Naive thymus-derived CD4-positive, alpha-beta T cell (primary cell): Measurements from ENCODE around the gene MAPK14. TPM values are rescaled to one million over a fixed set of nuclear protein-coding genes. Genes with fewer than 3 reads are reported as not detected.

Source experiments
- ATAC-seq: fragments of 150-1000 bp; cut with Tn5 transposase; 2 replicates; pipeline ENCODE4 v1.10.0; 2021; ENCODE audit warnings: mild to moderate bottlenecking, moderate library complexity
- CTCF ChIA-PET: fragments of 350-600 bp; sonication (Branson Sonifier 250); formaldehyde crosslinking; loops from one replicate; lab custom pipeline; 2021; ENCODE audit warnings: antibody characterized with exemption; lab: Charles Lee
- POLR2A ChIA-PET: fragments of 350-600 bp; sonication (Branson Sonifier 250); formaldehyde crosslinking; loops from one replicate; lab custom pipeline; 2021; ENCODE audit warnings: antibody characterized with exemption, inconsistent platforms; lab: Charles Lee
- DNase-seq, 9 donors: peaks; one replicate each; pipeline versions ENCODE4 v3.0.0 to v3.0.0-alpha.2; 2020 to 2022; ENCODE audit warnings: mixed read lengths in 1 of 9
- H3K27ac ChIP-seq: one replicate; pipeline ENCODE4 v1.7.0; 2013; ENCODE audit warnings: mild to moderate bottlenecking, low read depth, low read length, moderate library complexity
- H3K27me3 ChIP-seq, 2 donors: one replicate each; pipeline ENCODE4 v1.7.0; 2013; ENCODE audit warnings: low read length in 2 of 2, mild to moderate bottlenecking in 2 of 2, moderate library complexity in 2 of 2; ENCODE audit not compliant: control insufficient read depth in 2 of 2, insufficient read depth in 2 of 2
- H3K36me3 ChIP-seq, 3 experiments: 1 replicate in 2 of 3; 2 replicates in 1 of 3; pipeline ENCODE4 v1.7.0; 2013; ENCODE audit warnings: low read length in 3 of 3, mild to moderate bottlenecking in 3 of 3, moderate library complexity in 1 of 3; ENCODE audit not compliant: insufficient read depth in 3 of 3, control insufficient read depth in 2 of 3
- H3K4me1 ChIP-seq, 2 donors: one replicate each; pipeline ENCODE4 v1.7.0; 2013; ENCODE audit warnings: low read length in 2 of 2, mild to moderate bottlenecking in 2 of 2, moderate library complexity in 1 of 2; ENCODE audit not compliant: control insufficient read depth in 2 of 2, insufficient read depth in 2 of 2
- H3K4me3 ChIP-seq: 2 replicates; pipeline ENCODE4 v1.7.0; 2013; ENCODE audit warnings: mild to moderate bottlenecking, low read length
- H3K9me3 ChIP-seq, 3 experiments: 1 replicate in 2 of 3; 2 replicates in 1 of 3; pipeline ENCODE4 v1.7.0; 2013; ENCODE audit warnings: low read length in 3 of 3; ENCODE audit not compliant: control insufficient read depth in 2 of 3
- H3K27ac Mint-ChIP-seq, 9 donors: one replicate each; pipeline ENCODE4 v1.8.0; 2020 to 2022; ENCODE audit warnings: mixed read lengths in 9 of 9, mild to moderate bottlenecking in 8 of 9, moderate library complexity in 5 of 9, inconsistent platforms in 2 of 9
- H3K27me3 Mint-ChIP-seq, 5 donors: one replicate each; pipeline ENCODE4 v1.8.0; 2021 to 2022; ENCODE audit warnings: mixed read lengths in 5 of 5, mild to moderate bottlenecking in 1 of 5
- H3K36me3 Mint-ChIP-seq, 5 donors: one replicate each; pipeline ENCODE4 v1.8.0; 2020 to 2022; ENCODE audit warnings: mixed read lengths in 5 of 5, mild to moderate bottlenecking in 3 of 5, inconsistent platforms in 1 of 5
- H3K4me1 Mint-ChIP-seq, 7 donors: one replicate each; pipeline ENCODE4 v1.8.0; 2020 to 2022; ENCODE audit warnings: mixed read lengths in 7 of 7, mild to moderate bottlenecking in 3 of 7, inconsistent platforms in 1 of 7
- H3K4me3 Mint-ChIP-seq, 10 donors: one replicate each; pipeline ENCODE4 v1.8.0; 2020 to 2022; ENCODE audit warnings: mild to moderate bottlenecking in 10 of 10, mixed read lengths in 10 of 10, moderate library complexity in 6 of 10, inconsistent platforms in 2 of 10
- H3K9me3 Mint-ChIP-seq, 11 donors: one replicate each; pipeline ENCODE4 v1.8.0; 2020 to 2022; ENCODE audit warnings: mixed read lengths in 11 of 11, mild to moderate bottlenecking in 4 of 11, inconsistent platforms in 1 of 11, moderate library complexity in 1 of 11
- intact Hi-C, 2 donors: fragments of 100-400 bp; cut with micrococcal nuclease; formaldehyde crosslinking; loops; one replicate each; pipeline ENCODE4 v1.15.1; 2023
- polyA plus RNA-seq, 2 donors: library from polyadenylated mRNA; unstranded; fragments of 300-500 nt; fragmentation: Illumina TruSeq; gene quantifications; one replicate each; pipeline ENCODE4 v1.2.3, GENCODE V29; 2021
- total RNA-seq, 6 experiments: library from RNA in 5 of 6; stranded (reverse) in 5 of 6; gene quantifications; 1 replicate in 5 of 6; 2 replicates in 1 of 6; pipeline ENCODE4 v1.2.3 and lab custom pipeline; 2021 to 2026

The MAPK14 gene
- total and polyA plus RNA-seq, 7 experiments from 2014 or later, result 43.2 to 81.0 (median 60.5) TPM

GRCh38 chr6:36120979-36121786 lies 93.6 kb downstream of the MAPK14 start:
- peaks cover 0 to 2% (median 0%) of the 10 kb centered on the region in 11 donors for H3K9me3 Mint-ChIP-seq
- ChIA-PET CTCF (interaction anchor here (0.8 to 6.3 kb wide), 13 partner anchors 9 to 665 kb away, joined by 3 to 53 read pairs (median 6); partner anchors contain the start of genes MAPK13 and MAPK14), POLR2A (interaction anchor here (0.6 to 3.8 kb wide), 22 partner anchors 8 to 198 kb away, joined by 3 to 53 read pairs (median 5); partner anchors contain the start of genes MAPK13 and MAPK14)
- no peaks in the 10 kb centered on the region for H3K27me3 ChIP-seq
- DNase-seq (peak in 7 of 9 donors; percentile 25 to 56 (median 37)), ATAC-seq (peak; percentile 51)
- peaks cover 76 to 88% of the 10 kb centered on the region in 2 donors for H3K4me1 ChIP-seq
- H3K36me3 Mint-ChIP-seq, result peaks cover 0 to 30% (median 6%) of the 10 kb centered on the region in 5 donors
- H3K27me3 Mint-ChIP-seq, result no peaks in the 10 kb centered on the region
- no peaks in the 10 kb centered on the region for H3K36me3 ChIP-seq
- H3K27ac ChIP-seq, result peak overlapping the region; percentile 90
- peak overlapping the region; percentile 65 for H3K4me3 ChIP-seq
- peaks cover 69 to 100% (median 96%) of the 10 kb centered on the region in 7 donors for H3K4me1 Mint-ChIP-seq
- peak overlapping the region; percentile 73 to 99 (median 91) for H3K4me3 Mint-ChIP-seq
- intact Hi-C loops, result loop anchor here (1.0 to 10.0 kb wide), 11 partner anchors 10 to 1729 kb away; partner anchors contain the start of genes MAPK14 (in 2 of the 2), NUDT3 (in 1 of the 2), SRPK1 (in 1 of the 2) and SRSF3 (in 1 of the 2)
- peak overlapping the region; percentile 94 to 100 (median 99) for H3K27ac Mint-ChIP-seq
- H3K9me3 ChIP-seq, result no peaks in the 10 kb centered on the region

- ChIA-PET POLR2A (interaction anchor here (0.6 to 3.8 kb wide), 17 partner anchors 9 to 198 kb away, joined by 3 to 53 read pairs (median 11); partner anchors contain the start of genes MAPK13 and MAPK14), CTCF (interaction anchor here (0.8 to 6.3 kb wide), 13 partner anchors 9 to 218 kb away, joined by 3 to 53 read pairs (median 6); partner anchors contain the start of genes MAPK13 and MAPK14)
- ATAC-seq (no peak), DNase-seq (peak in 1 of 9 donors; percentile 21)
- Histone ChIP-seq H3K27me3 (no peaks in the 10 kb centered on the region), H3K27ac (peak overlapping the region; percentile 90), H3K4me3 (peak overlapping the region; percentile 65), H3K9me3 (no peaks in the 10 kb centered on the region), H3K36me3 (no peaks in the 10 kb centered on the region), H3K4me1 (peaks cover 76 to 89% of the 10 kb centered on the region in 2 donors)
- intact Hi-C loops, result loop anchor here (2.0 to 10.0 kb wide), 6 partner anchors 197 to 1730 kb away; partner anchors contain the start of genes NUDT3 (in 1 of the 2), SRPK1 (in 1 of the 2) and SRSF3 (in 1 of the 2)
- H3K36me3 Mint-ChIP-seq, result peaks cover 0 to 25% (median 6%) of the 10 kb centered on the region in 5 donors
- no peaks in the 10 kb centered on the region for H3K27me3 Mint-ChIP-seq
- H3K4me1 Mint-ChIP-seq, result peaks cover 71 to 100% (median 96%) of the 10 kb centered on the region in 7 donors
- peak overlapping the region; percentile 29 to 99 (median 86) for H3K4me3 Mint-ChIP-seq
- H3K9me3 Mint-ChIP-seq, result peaks cover 0 to 2% (median 0%) of the 10 kb centered on the region in 11 donors
- peak overlapping the region; percentile 94 to 100 (median 99) for H3K27ac Mint-ChIP-seq
These were observed 94.3 kb downstream of the MAPK14 start for GRCh38 chr6:36121787-36122494.

- Mint-ChIP-seq H3K27ac (peak overlapping the region; percentile 94 to 100 (median 99)), H3K4me1 (peaks cover 70 to 98% (median 91%) of the 10 kb centered on the region in 7 donors), H3K9me3 (peaks cover 0 to 2% (median 0%) of the 10 kb centered on the region in 11 donors), H3K4me3 (peak overlapping the region in 7 of 10 donors; percentile 6 to 99 (median 44)), H3K36me3 (peaks cover 0 to 18% (median 6%) of the 10 kb centered on the region in 5 donors), H3K27me3 (no peaks in the 10 kb centered on the region)
- peak overlapping the region; percentile 90 for H3K27ac ChIP-seq
- no peaks in the 10 kb centered on the region for H3K36me3 ChIP-seq
- no peaks in the 10 kb centered on the region for H3K9me3 ChIP-seq
- ATAC-seq (no peak), DNase-seq (peak in 1 of 9 donors; percentile 19)
- peaks cover 73 to 83% of the 10 kb centered on the region in 2 donors for H3K4me1 ChIP-seq
- ChIA-PET POLR2A (interaction anchor here (1.2 to 3.4 kb wide), 6 partner anchors 8 to 81 kb away, joined by 3 to 53 read pairs (median 6); partner anchors contain the start of gene MAPK13), CTCF (interaction anchor here (0.5 to 6.3 kb wide), 9 partner anchors 9 to 218 kb away, joined by 3 to 53 read pairs (median 4); partner anchors contain the start of gene MAPK14)
- H3K4me3 ChIP-seq, result no peak overlapping the region
- intact Hi-C loops, result loop anchor here (1.0 to 10.0 kb wide), 7 partner anchors 74 to 1730 kb away; partner anchors contain the start of genes BRPF3 (in 2 of the 2), NUDT3 (in 1 of the 2), SRPK1 (in 1 of the 2) and SRSF3 (in 1 of the 2)
- H3K27me3 ChIP-seq, result no peaks in the 10 kb centered on the region
These were observed 95.1 kb downstream of the MAPK14 start for GRCh38 chr6:36122495-36123269.

- Mint-ChIP-seq H3K4me1 (peaks cover 63 to 98% (median 87%) of the 10 kb centered on the region in 7 donors), H3K36me3 (peaks cover 0 to 10% (median 6%) of the 10 kb centered on the region in 5 donors), H3K4me3 (peak overlapping the region; percentile 36 to 99 (median 60)), H3K27me3 (no peaks in the 10 kb centered on the region), H3K27ac (peak overlapping the region; percentile 94 to 100 (median 99)), H3K9me3 (peaks cover 0 to 2% (median 0%) of the 10 kb centered on the region in 11 donors)
- Histone ChIP-seq H3K4me1 (peaks cover 64 to 75% of the 10 kb centered on the region in 2 donors), H3K27ac (peak overlapping the region; percentile 90), H3K4me3 (peak overlapping the region; percentile 11), H3K27me3 (no peaks in the 10 kb centered on the region), H3K36me3 (no peaks in the 10 kb centered on the region), H3K9me3 (no peaks in the 10 kb centered on the region)
- intact Hi-C loops, result loop anchor here (1.0 to 10.0 kb wide), 8 partner anchors 73 to 1731 kb away; partner anchors contain the start of genes BRPF3 (in 2 of the 2), NUDT3 (in 1 of the 2), SRPK1 (in 1 of the 2) and SRSF3 (in 1 of the 2)
- ChIA-PET POLR2A (interaction anchor here (1.2 to 3.4 kb wide), 6 partner anchors 7 to 96 kb away, joined by 3 to 53 read pairs (median 4); partner anchors contain the start of genes MAPK13 and MAPK14), CTCF (interaction anchor here (0.5 to 3.4 kb wide), 15 partner anchors 8 to 217 kb away, joined by 3 to 14 read pairs (median 4); no protein-coding TSS in a partner anchor)
- peak; percentile 74 to 96 (median 89) for DNase-seq
- peak; percentile 83 for ATAC-seq
These were observed 95.9 kb downstream of the MAPK14 start for GRCh38 chr6:36123270-36124139.
